ENCODE measurements around the gene MAML2. TPM values are rescaled to one million over a fixed set of nuclear protein-coding genes. Genes with fewer than 3 reads are reported as not detected.

MAML2 gene
- total RNA-seq, 3 donors from 2014 or later = 45.6 to 82.8 (median 68.2) TPM

- Histone ChIP-seq H3K4me1 (peaks cover 8 to 28% of the 10 kb centered on the region in 2 donors), H3K27me3 (no peaks in the 10 kb centered on the region), H3K9me3 (no peaks in the 10 kb centered on the region), H3K4me3 (no peak overlapping the region), H3K27ac (peak overlapping the region; percentile 72 to 86), H3K36me3 (no peaks in the 10 kb centered on the region)
- no peak for TF ChIP-seq POLR2AphosphoS5 (IDR thresholded peaks at IDR 0.05)
- TF ChIP-seq POLR2A (IDR thresholded peaks at IDR 0.05) = no peak
- no peak for TF ChIP-seq CTCF (IDR thresholded peaks at IDR 0.05)
- DNase-seq (ENCODE audit: low spot score in 2 of 2) = no peak
- intact Hi-C loops (cut with DNase I; ENCODE audit: low total_unique reads) = no loop called here
Observed at GRCh38 chr11:96309016-96309642, 33.9 kb downstream of the MAML2 start.

- Histone ChIP-seq H3K27me3 (no peaks in the 10 kb centered on the region), H3K27ac (peak overlapping the region; percentile 86 to 94), H3K9me3 (no peaks in the 10 kb centered on the region), H3K4me3 (peak overlapping the region; percentile 17 to 53 (median 28)), H3K4me1 (peaks cover 6 to 36% of the 10 kb centered on the region in 2 donors), H3K36me3 (no peaks in the 10 kb centered on the region)
- intact Hi-C loops (cut with DNase I; ENCODE audit: low total_unique reads) = no loop called here
- TF ChIP-seq POLR2AphosphoS5 (IDR thresholded peaks at IDR 0.05) (no peak), POLR2A (IDR thresholded peaks at IDR 0.05) (no peak), CTCF (IDR thresholded peaks at IDR 0.05) (no peak)
- DNase-seq (ENCODE audit: low spot score in 2 of 2) = no peak
Observed at GRCh38 chr11:96307776-96308140, 35.2 kb downstream of the MAML2 start.

GRCh38 chr11:96306933-96307775, 35.8 kb downstream of the MAML2 start:
- no peaks in the 10 kb centered on the region for H3K27me3 ChIP-seq
- DNase-seq (ENCODE audit: low spot score in 2 of 2) = peak; percentile 82 to 88
- TF ChIP-seq CTCF (IDR thresholded peaks at IDR 0.05) = no peak
- TF ChIP-seq POLR2A (IDR thresholded peaks at IDR 0.05) = no peak
- TF ChIP-seq POLR2AphosphoS5 (IDR thresholded peaks at IDR 0.05) = peak; percentile 8 to 74 (median 47)
- intact Hi-C loops (cut with DNase I; ENCODE audit: low total_unique reads) = no loop called here
- H3K9me3 ChIP-seq = no peaks in the 10 kb centered on the region
- peaks cover 6 to 31% of the 10 kb centered on the region in 2 donors for H3K4me1 ChIP-seq
- H3K36me3 ChIP-seq = no peaks in the 10 kb centered on the region
- H3K4me3 ChIP-seq = peak overlapping the region; percentile 17 to 53 (median 28)
- H3K27ac ChIP-seq = peak overlapping the region; percentile 86 to 94

- H3K36me3 ChIP-seq = no peaks in the 10 kb centered on the region
- no peaks in the 10 kb centered on the region for H3K9me3 ChIP-seq
- peak overlapping the region in 1 of 3 donors; percentile 53 for H3K4me3 ChIP-seq
- TF ChIP-seq POLR2A (IDR thresholded peaks at IDR 0.05) (no peak), CTCF (IDR thresholded peaks at IDR 0.05) (no peak), POLR2AphosphoS5 (IDR thresholded peaks at IDR 0.05) (no peak)
- no peak for DNase-seq (ENCODE audit: low spot score in 2 of 2)
- intact Hi-C loops (cut with DNase I; ENCODE audit: low total_unique reads) = no loop called here
- H3K4me1 ChIP-seq = peaks cover 6 to 29% of the 10 kb centered on the region in 2 donors
- no peaks in the 10 kb centered on the region for H3K27me3 ChIP-seq
- H3K27ac ChIP-seq = peak overlapping the region; percentile 86 to 94
Observed at GRCh38 chr11:96306600-96306932, 36.4 kb downstream of the MAML2 start.

- peak overlapping the region; percentile 86 to 94 for H3K27ac ChIP-seq
- no peak for DNase-seq (ENCODE audit: low spot score in 2 of 2)
- H3K36me3 ChIP-seq = no peaks in the 10 kb centered on the region
- H3K4me3 ChIP-seq = no peak overlapping the region
- peaks cover 6 to 24% of the 10 kb centered on the region in 2 donors for H3K4me1 ChIP-seq
- H3K9me3 ChIP-seq = no peaks in the 10 kb centered on the region
- intact Hi-C loops (cut with DNase I; ENCODE audit: low total_unique reads) = no loop called here
- no peaks in the 10 kb centered on the region for H3K27me3 ChIP-seq
- no peak for TF ChIP-seq CTCF (IDR thresholded peaks at IDR 0.05)
- no peak for TF ChIP-seq POLR2AphosphoS5 (IDR thresholded peaks at IDR 0.05)
- no peak for TF ChIP-seq POLR2A (IDR thresholded peaks at IDR 0.05)
Observed at GRCh38 chr11:96306071-96306470, 36.9 kb downstream of the MAML2 start.
